Endometrial microvascular endothelial cells (primary cell): ENCODE measurements around the gene SMARCC1. TPM values are rescaled to one million over a fixed set of nuclear protein-coding genes. Genes with fewer than 3 reads are reported as not detected.

Source experiments
- in situ Hi-C: cut with HindIII; loops from 2 replicates; pipeline ENCODE4 v1.10.0; 2017; ENCODE audit warnings: low sequenced_read_pairs, low pct_unique_long_range_greater_than_20kb; ENCODE audit errors: inconsistent ontology term
- total RNA-seq: library from RNA; depleted of rRNA; stranded (reverse); fragments of >200 nt; gene quantifications from one replicate; pipeline ENCODE4 v1.2.3, GENCODE V29; 2015; ENCODE audit errors: inconsistent ontology term

Gene SMARCC1
- total RNA-seq, 1 donor from 2014 or later = 32.3 TPM

DNA sequence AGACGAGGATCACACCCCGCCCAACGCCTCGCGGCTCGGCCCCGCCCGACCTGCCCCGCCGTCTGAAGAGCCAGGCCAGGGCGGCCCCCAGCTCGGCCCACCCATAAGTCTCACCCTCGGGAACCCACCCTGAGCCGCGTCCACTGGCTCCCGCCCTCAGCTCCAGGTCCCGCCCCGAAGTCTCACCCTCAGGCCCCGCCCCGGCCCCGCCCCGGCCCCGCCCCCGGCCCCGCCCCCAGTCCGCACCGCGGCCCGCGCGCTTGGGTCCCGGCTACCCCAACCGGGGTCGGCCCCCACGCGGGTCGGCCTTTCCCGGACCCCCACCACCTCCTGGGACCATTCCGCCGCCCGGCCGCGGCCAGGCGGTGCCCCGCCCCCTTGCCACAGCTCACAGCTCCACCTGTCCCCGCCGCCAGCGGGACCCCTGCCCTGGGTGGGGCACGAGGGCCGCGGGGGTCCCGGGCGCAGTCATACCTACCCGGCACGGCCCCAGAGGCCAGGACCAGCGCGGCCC is 203.5 kb downstream of the SMARCC1 start:
- in situ Hi-C loops = no loop called here

- in situ Hi-C loops = no loop called here
These were observed 204.0 kb downstream of the SMARCC1 start for GRCh38 chr3:47577583-47578118.

DNA sequence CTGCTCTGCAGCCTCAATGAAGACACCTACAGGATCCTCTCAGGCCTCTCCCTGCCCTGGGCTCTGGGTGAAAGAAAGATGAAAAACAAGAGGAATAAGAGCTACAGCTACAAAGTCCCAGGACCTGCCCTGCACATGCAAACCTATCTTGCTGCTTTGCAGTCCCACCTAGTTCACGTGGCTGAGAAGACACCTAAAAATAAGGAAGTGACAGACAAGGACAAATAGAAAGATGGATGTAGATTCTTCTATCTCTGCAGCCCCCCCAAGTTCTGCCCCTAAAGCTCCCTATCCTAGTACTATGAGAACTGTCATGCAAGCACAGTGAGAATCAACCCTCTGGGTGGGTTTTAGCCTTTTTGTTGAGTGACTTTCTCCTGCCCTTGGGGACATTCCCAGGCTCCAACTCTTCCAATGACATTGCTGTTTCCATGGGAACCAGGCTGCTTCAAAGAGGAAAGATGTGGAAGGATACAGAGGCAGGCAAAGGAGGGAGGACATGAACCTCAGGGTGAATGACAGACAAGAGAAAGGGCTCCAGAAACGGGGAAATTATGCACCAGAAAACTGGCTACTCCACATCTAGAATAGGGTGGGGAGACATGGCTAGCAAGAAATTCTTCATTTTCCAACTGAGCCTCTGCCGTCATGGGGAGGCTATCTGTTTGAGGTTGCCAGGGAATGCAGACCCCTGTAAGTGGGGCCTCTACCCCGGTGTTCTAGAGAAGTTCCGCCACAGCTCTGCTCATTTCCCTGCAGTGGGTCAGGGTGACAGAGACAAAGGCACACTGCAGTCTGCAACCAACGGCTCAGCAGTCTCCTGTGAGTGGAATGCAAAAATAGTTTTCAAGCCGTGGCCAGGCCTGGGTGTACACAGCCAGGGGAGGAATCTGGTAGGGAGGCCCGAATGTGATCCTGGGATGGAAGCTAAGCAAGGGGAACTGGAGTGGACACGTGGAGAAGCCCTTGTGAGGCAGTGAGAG is 208.2 kb downstream of the SMARCC1 start:
- in situ Hi-C loops = no loop called here

GRCh38 chr3:47571391-47572175 is 210.1 kb downstream of the SMARCC1 start:
- in situ Hi-C loops = no loop called here

GRCh38 chr3:47568901-47569300 is 212.8 kb downstream of the SMARCC1 start:
- in situ Hi-C loops = no loop called here

- in situ Hi-C loops = no loop called here
These were observed 214.5 kb downstream of the SMARCC1 start for GRCh38 chr3:47567149-47567548.

GRCh38 chr3:47566667-47567066 is 215.0 kb downstream of the SMARCC1 start:
- in situ Hi-C loops = no loop called here

DNA sequence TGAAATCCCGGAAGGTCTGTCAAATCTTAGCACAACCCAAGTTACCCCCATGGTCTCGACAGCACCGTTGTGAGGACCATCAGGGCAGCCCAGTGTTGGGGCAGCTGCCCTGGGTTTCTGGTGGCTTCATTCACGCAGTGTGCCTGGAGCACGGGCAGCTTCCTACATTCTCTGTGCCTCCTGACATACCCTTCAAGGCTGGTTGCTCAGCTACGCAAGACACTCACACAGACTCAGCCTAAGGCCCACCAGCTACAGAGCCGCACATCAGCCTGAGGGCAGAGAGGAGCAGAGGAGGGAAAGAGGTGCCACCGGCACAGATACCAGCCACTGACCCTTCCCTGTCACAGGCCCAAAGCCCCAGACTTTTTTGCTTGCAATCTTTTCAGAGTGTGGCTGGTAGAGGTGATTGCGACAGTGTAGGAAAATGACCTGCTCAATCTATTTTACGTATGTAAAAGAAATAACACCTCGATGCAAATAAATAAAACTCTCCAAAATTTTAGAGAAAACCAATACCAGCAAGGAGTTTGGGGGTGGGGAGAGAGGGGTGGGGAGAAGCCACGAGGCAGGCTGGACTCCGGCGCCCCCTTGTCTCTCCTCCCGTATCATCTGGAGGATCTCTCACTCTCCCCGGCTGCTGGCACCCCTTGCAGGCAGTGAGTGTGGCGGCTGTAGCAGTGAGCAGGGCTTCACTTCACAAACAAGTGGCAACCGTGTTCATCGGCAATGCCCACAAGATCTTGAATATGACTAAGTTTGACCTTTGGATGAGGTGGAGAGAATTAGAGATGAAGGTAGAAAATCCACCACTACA is 215.8 kb downstream of the SMARCC1 start:
- in situ Hi-C loops = no loop called here

DNA sequence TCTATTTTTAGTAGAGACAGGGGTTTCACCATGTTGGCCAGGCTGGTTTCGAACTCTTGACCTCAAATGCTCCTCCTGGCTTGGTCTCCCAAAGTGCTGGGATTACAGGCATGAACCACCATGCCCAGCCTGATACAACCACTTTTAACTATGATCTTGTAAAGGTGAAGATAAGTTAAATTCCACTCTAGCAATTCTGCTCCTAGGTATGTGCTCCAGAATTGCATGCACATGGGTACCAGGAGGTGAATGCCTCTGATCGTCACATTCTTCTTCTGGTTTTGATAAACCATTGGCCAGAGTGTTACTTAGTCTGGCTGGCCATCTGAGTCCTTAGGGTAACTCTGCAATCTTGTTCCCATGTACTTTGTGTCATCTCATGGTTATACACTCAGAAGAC is 225.3 kb downstream of the SMARCC1 start:
- in situ Hi-C loops = no loop called here

DNA sequence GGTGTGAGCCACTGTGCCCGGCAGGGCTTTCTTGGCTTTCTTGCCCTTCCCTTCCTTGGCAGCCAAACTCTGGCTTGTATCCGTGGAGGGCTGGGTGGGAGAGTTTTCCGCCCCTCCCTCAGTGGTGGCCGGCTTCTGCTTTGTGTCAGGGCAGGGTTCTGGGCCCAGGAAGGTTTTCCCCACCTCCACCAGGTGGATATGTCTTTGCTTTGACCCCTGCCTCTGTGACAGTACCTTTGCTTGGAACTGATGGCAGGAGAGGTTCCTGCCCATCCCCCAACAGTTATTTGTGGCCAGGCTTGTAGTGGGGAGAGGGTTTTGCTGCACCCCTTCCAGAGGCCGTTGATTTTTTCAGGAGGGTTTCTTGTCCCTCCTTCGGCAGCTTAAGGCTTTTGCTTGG is 227.4 kb downstream of the SMARCC1 start:
- in situ Hi-C loops = no loop called here

- in situ Hi-C loops = no loop called here
These were observed 228.3 kb downstream of the SMARCC1 start for GRCh38 chr3:47553407-47553806.

- in situ Hi-C loops = no loop called here
These were observed 239.1 kb downstream of the SMARCC1 start for GRCh38 chr3:47542471-47543173.

DNA sequence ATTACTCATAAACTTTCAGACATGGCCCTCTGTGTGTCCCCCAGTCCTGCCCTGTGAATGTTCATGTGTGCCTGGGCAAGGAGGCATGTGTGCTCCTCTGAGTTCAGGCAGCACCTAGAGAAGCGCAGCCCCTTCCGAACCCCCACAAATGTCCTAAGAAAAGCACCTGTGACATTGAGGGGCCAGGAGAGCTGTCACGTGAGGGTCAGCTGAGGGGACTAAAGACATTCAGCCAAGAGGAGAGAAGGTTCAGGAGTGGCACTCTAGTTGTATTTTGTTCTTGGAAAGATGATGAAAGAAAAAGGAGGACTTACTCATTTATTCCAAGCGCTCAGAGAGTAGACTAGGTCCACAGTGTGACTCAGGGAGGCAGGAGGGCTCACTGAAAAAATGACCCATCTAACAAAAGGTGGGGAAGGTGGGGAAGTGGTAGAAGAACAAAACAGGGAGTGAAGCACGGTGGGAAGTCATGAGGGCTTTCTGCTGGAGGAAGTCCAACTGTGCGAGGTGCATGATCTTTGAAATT is 240.0 kb downstream of the SMARCC1 start:
- in situ Hi-C loops = no loop called here

GRCh38 chr3:47540281-47540680 is 241.4 kb downstream of the SMARCC1 start:
- in situ Hi-C loops = no loop called here

DNA sequence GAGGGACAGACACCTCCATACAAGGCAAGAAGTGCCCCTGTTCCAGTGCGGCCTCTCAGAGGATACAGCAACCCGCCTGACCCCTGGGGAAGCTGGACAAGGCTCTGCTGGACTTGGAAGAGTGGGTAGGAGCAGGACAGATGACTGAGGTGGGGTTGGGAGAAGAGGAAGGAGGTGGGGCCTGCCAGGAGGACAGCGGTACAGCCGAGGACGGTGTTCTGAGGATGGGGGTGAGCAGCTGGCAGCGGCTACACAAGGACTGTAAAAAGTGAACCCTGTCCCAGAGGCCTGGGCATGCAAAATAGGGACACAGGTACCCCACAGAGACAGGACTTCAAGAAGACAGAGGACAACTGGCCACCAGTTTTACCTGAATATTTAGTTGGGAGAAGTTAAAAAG is 244.7 kb downstream of the SMARCC1 start:
- in situ Hi-C loops = no loop called here

DNA sequence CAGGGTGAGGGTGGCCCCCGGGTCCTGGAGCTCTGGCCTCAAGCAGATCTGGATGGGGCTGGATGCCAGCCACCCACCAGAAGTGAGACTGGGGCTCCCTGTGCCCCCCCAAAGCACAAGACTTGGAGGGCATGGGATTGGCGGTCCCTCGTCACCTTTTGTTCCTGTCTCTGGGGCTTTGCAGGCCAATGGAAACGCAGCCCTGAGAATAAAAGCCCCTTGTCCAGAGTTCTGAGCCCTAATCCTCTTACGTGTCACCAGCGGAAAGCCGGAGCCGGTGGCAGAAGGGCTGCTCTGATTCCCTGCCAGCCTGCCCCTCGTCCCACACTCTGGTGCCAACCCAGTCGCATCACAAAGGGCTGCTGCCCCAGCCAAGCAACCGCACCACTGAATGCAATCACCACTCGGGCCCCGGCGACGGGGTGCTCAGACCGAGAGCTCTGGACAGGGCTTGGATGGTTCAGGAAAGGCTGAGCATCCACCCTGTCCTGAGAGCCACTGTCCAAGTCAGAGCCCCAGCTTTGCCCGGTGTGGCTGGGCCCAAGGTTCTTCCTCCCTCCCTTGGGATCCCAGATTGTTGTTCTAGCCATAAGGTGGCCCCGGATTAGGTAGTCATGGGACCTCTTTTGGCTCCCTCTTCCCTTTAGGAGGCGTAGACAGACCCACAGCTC is 245.3 kb downstream of the SMARCC1 start:
- in situ Hi-C loops = no loop called here
